Measurements from ENCODE around the gene RNF26. TPM values are rescaled to one million over a fixed set of nuclear protein-coding genes. Genes with fewer than 3 reads are reported as not detected.

RNF26 gene
- total and polyA plus RNA-seq, 2 of the 13 experiments (the other 11 are each of a cell fraction or from before 2014, with no cell fraction given) = 11.9 to 26.3 TPM

GRCh38 chr11:119369132-119369925 lies 35.0 kb downstream of the RNF26 start (continued):
- TF ChIP-seq PATZ1 (CRISPR knock-in tag; IDR thresholded peaks at IDR 0.05) (peak; percentile 5; the same call in 1 of the 2 replicates), SP1 (IDR thresholded peaks at IDR 0.05) (no peak), SP1 (CRISPR knock-in tag; IDR thresholded peaks at IDR 0.05) (no peak), ZNF225 (CRISPR knock-in tag; IDR thresholded peaks at IDR 0.05) (no peak), SRF (IDR thresholded peaks at IDR 0.05; ENCODE audit: low read depth, low read length) (peak; percentile 57; the same call in 1 of the 2 replicates), KLF6 (CRISPR knock-in tag; IDR thresholded peaks at IDR 0.05) (no peak), ZNF530 (CRISPR knock-in tag; IDR thresholded peaks at IDR 0.05; ENCODE audit: low read depth) (no peak), ZBTB7B (CRISPR knock-in tag; IDR thresholded peaks at IDR 0.05) (no peak), SMAD1 (CRISPR knock-in tag; IDR thresholded peaks at IDR 0.05; ENCODE audit: borderline replicate concordance, low read depth) (no peak), DDIT3 (CRISPR knock-in tag; IDR thresholded peaks at IDR 0.05) (no peak), HNF4G (IDR thresholded peaks at IDR 0.05; ENCODE audit: borderline replicate concordance, low read depth, low read length) (no peak), HNF4G (CRISPR knock-in tag; IDR thresholded peaks at IDR 0.05; ENCODE audit: borderline replicate concordance, low read depth) (no peak), ZFP1 (CRISPR knock-in tag; IDR thresholded peaks at IDR 0.05) (no peak), ZBED4 (CRISPR knock-in tag; IDR thresholded peaks at IDR 0.05; ENCODE audit: borderline replicate concordance) (no peak), SALL1 (CRISPR knock-in tag; IDR thresholded peaks at IDR 0.05) (peak; percentile 33; the same call in 1 of the 2 replicates), TEF (CRISPR knock-in tag; IDR thresholded peaks at IDR 0.05) (no peak), USF2 (IDR thresholded peaks at IDR 0.05; ENCODE audit: low read depth, low read length) (no peak), USF2 (CRISPR knock-in tag; IDR thresholded peaks at IDR 0.05; ENCODE audit: borderline replicate concordance) (no peak), SUZ12 (IDR thresholded peaks at IDR 0.05; ENCODE audit: low read depth, low read length) (no peak), MZF1 (CRISPR knock-in tag; IDR thresholded peaks at IDR 0.05; ENCODE audit: borderline replicate concordance) (no peak), THAP8 (CRISPR knock-in tag; IDR thresholded peaks at IDR 0.05; ENCODE audit: borderline replicate concordance) (no peak)
